Thymus (tissue), 11 donors: ENCODE results near the gene XIST. TPM values are rescaled to one million over a fixed set of nuclear protein-coding genes. Genes with fewer than 3 reads are reported as not detected.

Source experiments
- DNase-seq, 9 donors: peaks; one replicate each; pipeline ENCODE4 v3.0.0-alpha.2; 2013; ENCODE audit warnings: low spot score in 9 of 9, low read depth in 6 of 9, missing footprints in 1 of 9
- H3K27ac ChIP-seq, 2 donors: one replicate each; pipeline ENCODE4 v1.5.1; 2013; ENCODE audit warnings: control low read depth in 1 of 2, low read depth in 1 of 2, low read length in 1 of 2, mild to moderate bottlenecking in 1 of 2, moderate library complexity in 1 of 2
- H3K27me3 ChIP-seq, 2 donors: one replicate each; pipeline ENCODE4 v1.5.1; 2013; ENCODE audit warnings: low read length in 1 of 2; ENCODE audit not compliant: control insufficient read depth in 2 of 2, insufficient read depth in 1 of 2
- H3K36me3 ChIP-seq, 2 donors: one replicate each; pipeline ENCODE4 v1.5.1; 2013; ENCODE audit warnings: low read length in 1 of 2, mild to moderate bottlenecking in 1 of 2, moderate library complexity in 1 of 2; ENCODE audit not compliant: control insufficient read depth in 2 of 2, insufficient read depth in 2 of 2
- H3K4me1 ChIP-seq, 2 donors: one replicate each; pipeline ENCODE4 v1.5.1; 2013; ENCODE audit warnings: low read length in 2 of 2; ENCODE audit not compliant: control insufficient read depth in 2 of 2, insufficient read depth in 2 of 2
- H3K4me3 ChIP-seq, 2 donors: one replicate each; pipeline ENCODE4 v1.5.1; 2013; ENCODE audit warnings: low read length in 2 of 2, control low read depth in 1 of 2, mild to moderate bottlenecking in 1 of 2
- H3K9me3 ChIP-seq, 2 donors: one replicate each; pipeline ENCODE4 v1.5.1; 2013; ENCODE audit warnings: low read length in 1 of 2, mild to moderate bottlenecking in 1 of 2; ENCODE audit not compliant: control insufficient read depth in 2 of 2, insufficient read depth in 1 of 2
- WGBS: extraction: QIAGEN DNeasy Blood & Tissue Kit; methylation state at CpG from one replicate; pipeline ENCODE4 v1.1.7; 2013; 5-methylcytosine and 5-hydroxymethylcytosine counted together
- polyA plus RNA-seq: library from polyadenylated mRNA; stranded (reverse); fragments of 200-250 nt; gene quantifications from one replicate; pipeline ENCODE4 v1.2.3, GENCODE V29; 2013
- total RNA-seq: library from RNA; stranded (reverse); fragments of 120-200 nt; gene quantifications from one replicate; pipeline ENCODE4 v1.2.4, GENCODE V29; 2013
- donor health status: healthy.

Gene XIST
- total and polyA plus RNA-seq, 2 donors: 0.11 to 118 TPM

DNA sequence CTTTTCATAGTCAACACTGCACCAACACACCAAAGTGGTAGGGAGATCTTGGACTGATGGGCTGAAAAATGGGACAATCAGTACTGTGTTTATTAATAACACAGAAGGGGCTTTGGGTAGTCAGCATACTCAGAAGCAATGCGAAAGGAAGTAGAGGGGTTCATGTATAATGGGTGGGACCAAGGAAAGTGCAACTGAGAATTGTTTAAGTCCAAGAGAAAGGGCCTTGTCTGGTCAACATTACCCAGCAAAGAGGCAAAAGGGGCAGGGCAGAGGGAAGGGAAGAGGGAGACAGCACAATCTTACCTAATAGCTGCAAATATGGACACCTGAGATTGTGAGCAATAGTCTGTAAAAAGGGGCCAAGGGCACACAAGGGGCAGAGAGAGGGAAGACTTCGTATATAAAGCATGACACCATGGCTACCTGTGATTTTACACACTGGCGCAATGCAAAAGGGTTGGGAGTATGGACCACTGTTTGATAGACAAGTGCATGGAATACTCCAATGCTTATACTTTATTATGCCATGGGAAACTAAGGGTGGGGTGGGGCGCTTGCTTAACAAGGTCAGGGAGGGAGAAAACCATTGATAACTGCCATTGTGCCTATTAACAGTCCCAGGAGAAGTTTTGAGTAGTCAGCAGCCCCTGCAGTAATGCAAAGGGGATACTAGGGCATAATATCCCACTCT lies 9.8 kb downstream of the XIST start:
- no peak for DNase-seq
- WGBS: 96% methylated on average over 4 of the region's 4 CpGs
- Histone ChIP-seq H3K27ac (no peak overlapping the region), H3K4me1 (no peaks in the 10 kb centered on the region), H3K9me3 (no peaks in the 10 kb centered on the region), H3K4me3 (no peak overlapping the region), H3K27me3 (no peaks in the 10 kb centered on the region), H3K36me3 (peaks cover 0 to 3% of the 10 kb centered on the region in 2 donors)

DNA sequence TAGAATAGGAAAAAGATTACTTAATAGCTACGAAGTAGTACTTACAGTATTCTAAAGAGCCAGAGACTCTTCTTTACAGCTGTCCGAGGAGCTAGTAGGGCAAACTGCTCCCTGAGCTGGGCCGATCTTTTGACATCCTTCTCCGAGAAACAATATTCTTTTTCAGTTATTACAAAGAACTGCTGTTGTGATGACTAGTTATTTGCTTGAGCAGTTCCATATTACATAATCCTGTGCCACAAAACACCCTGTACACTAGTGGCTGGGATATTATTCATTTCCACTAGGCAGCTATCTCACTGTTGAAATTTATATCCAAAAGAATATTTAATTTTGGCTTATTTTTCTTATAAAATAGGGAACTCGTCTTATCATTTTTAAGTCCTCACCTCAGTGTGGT lies 11.2 kb downstream of the XIST start:
- Histone ChIP-seq H3K27me3 (no peaks in the 10 kb centered on the region), H3K4me1 (no peaks in the 10 kb centered on the region), H3K9me3 (no peaks in the 10 kb centered on the region), H3K27ac (no peak overlapping the region), H3K36me3 (peaks cover 0 to 3% of the 10 kb centered on the region in 2 donors), H3K4me3 (no peak overlapping the region)
- 97% methylated on average over 5 of the region's 5 CpGs for WGBS
- DNase-seq: no peak

DNA sequence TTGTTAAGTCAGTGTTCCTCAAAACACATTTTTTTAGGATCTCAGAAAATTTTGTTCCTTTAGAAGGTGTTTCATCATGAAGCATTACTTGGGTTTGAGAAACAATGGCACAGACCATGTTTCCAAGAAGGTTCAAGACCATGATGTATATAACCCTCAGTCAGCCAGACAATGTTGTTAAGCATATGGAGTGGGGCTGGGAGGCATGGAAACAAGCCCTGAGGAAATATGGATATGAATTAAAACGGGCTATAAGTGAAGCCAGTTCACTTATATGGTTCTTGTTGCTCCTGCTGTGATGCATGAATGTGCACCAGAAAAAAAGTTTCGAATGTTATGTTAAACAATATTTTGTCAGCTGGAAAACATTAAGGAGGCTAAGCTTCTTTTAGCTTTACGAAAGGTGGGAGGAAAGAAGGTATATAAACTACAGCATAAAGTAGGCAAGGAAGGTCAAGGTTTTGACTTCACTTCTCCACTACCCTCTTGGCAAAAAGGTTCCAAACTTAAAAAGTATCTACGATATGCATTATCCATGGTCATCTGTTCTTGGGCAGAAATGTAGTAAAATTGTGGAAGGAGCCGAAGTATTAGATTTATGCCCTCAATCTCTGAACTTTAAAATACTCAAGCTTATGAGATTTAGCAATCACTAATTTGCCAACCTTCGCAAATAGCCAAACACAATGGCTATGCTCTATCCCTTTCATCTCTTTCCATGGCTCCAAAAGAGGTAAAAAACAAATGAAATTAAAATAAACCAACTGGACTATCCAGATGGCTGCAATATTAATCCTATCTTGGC lies 12.2 kb downstream of the XIST start:
- H3K9me3 ChIP-seq: no peaks in the 10 kb centered on the region
- no peaks in the 10 kb centered on the region for H3K4me1 ChIP-seq
- no peak overlapping the region for H3K4me3 ChIP-seq
- H3K27me3 ChIP-seq: no peaks in the 10 kb centered on the region
- H3K36me3 ChIP-seq: peaks cover 0 to 7% of the 10 kb centered on the region in 2 donors
- no peak overlapping the region for H3K27ac ChIP-seq
- WGBS: 94% methylated on average over 6 of the region's 6 CpGs
- DNase-seq: no peak

DNA sequence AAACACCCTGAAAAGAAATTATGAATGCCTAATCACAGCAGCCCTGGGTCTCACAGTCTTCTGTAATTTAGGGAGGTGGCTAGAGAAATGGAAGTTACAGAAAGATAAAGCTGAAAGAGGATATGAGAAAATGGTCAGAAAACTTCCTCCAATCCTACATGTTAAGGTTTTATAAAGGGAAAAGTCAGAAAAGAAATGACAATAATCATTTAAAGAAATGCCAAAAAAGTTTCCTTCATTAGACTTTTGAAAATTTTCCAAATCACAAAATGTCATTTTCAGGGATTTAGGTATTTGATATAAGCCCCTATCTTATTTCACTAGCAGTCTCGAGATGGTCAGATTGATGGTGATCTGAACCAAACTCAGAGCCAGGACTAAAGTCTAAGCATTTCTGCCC lies 13.4 kb downstream of the XIST start:
- Histone ChIP-seq H3K27ac (no peak overlapping the region), H3K4me3 (no peak overlapping the region), H3K9me3 (no peaks in the 10 kb centered on the region), H3K36me3 (peaks cover 0 to 3% of the 10 kb centered on the region in 2 donors), H3K4me1 (no peaks in the 10 kb centered on the region), H3K27me3 (no peaks in the 10 kb centered on the region)
- WGBS: 95% methylated on average over 1 of the region's 1 CpG
- DNase-seq: no peak

DNA sequence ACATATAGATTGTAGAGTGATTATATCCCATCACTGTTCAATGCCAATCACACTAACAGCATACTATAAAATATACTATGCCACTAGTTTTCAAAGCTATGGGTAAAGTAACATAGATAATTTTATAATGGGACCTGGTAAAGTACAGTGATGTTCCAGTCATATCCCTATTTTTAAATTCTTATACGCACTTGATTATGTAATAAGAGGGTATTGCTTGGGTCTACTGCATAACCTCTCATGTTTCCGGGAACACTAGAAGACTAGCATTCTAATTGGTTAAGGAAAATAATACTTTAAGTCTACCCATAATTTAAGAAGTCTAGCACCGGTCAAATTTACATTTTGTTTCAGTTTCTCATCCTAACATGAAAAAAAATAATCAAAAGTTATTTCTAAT lies 14.4 kb downstream of the XIST start:
- no peaks in the 10 kb centered on the region for H3K27me3 ChIP-seq
- no peaks in the 10 kb centered on the region for H3K4me1 ChIP-seq
- WGBS: 95% methylated on average over 3 of the region's 3 CpGs
- H3K9me3 ChIP-seq: no peaks in the 10 kb centered on the region
- H3K27ac ChIP-seq: no peak overlapping the region
- DNase-seq: no peak
- H3K4me3 ChIP-seq: no peak overlapping the region
- peaks cover 0 to 3% of the 10 kb centered on the region in 2 donors for H3K36me3 ChIP-seq

DNA sequence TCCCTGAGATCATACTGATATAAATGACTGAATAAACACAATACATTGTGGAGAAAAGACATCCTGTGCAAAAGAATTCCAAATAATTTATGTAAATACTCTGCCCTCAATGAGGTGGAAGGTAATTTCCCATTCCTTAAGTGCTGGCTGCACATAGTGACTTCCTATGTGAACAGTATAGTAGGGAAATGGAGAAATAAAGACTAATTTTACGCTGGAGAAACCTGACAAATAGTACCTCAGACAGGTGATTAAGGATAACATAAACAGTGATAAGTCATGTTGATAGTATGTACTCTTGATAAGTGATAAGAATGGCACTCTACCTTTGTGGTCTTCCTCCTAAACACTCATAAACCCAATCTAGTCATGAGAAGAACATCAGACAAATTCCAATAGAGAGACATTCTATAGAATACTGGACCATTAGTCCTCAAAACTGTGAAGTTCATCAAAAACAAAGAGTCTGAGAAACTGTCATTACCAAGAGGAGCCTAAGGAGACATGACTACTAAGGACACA lies 15.5 kb downstream of the XIST start:
- H3K27me3 ChIP-seq: no peaks in the 10 kb centered on the region
- H3K4me1 ChIP-seq: no peaks in the 10 kb centered on the region
- no peak for DNase-seq
- peaks cover 0 to 5% of the 10 kb centered on the region in 2 donors for H3K36me3 ChIP-seq
- no peak overlapping the region for H3K4me3 ChIP-seq
- H3K27ac ChIP-seq: no peak overlapping the region
- H3K9me3 ChIP-seq: no peaks in the 10 kb centered on the region
- 77% methylated on average over 1 of the region's 1 CpG for whole genome bisulfite sequencing

DNA sequence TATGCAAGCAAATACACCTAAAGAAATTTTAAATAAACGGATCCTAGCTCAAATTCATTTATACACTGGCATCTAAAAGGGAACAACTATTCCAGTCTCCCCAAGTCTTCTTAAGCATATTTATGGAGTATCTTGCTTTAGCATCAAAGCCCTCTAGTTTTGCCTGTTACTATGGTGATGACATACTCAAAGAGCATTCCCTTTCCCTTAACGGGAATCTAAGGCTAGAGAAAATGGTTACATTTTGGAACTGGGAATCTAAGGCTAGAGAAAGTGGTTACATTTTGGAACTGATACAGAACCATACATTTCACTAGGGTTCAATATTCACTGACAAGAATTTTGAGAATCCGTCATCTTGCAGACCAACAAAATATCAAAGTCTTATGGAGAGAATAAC lies 18.3 kb downstream of the XIST start:
- no peak for DNase-seq
- Histone ChIP-seq H3K4me1 (no peaks in the 10 kb centered on the region), H3K36me3 (peaks cover 0 to 9% of the 10 kb centered on the region in 2 donors), H3K27me3 (no peaks in the 10 kb centered on the region), H3K27ac (no peak overlapping the region), H3K9me3 (no peaks in the 10 kb centered on the region), H3K4me3 (no peak overlapping the region)
- 95% methylated on average over 3 of the region's 3 CpGs for WGBS

DNA sequence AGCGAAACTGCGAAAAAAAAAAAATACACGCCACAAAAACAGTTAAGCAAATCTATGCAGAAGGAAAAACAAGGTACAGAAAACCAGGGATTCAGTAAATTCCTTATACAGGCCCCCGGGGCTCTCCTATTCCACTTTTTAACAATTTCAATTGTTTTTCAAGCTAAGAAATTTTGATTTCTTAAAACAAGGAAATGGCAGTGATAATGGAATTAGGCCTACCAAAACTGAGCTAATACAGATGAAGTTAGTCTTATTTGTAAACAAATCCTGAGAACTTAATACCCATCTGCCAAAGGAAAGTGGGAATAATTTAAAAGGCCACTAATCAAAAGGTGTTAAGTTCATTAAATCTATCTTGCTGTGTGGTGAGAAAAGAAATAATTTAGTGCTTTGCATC lies 20.2 kb downstream of the XIST start:
- DNase-seq: no peak
- H3K4me3 ChIP-seq: no peak overlapping the region
- 99% methylated on average over 4 of the region's 4 CpGs for WGBS
- H3K4me1 ChIP-seq: no peaks in the 10 kb centered on the region
- H3K27me3 ChIP-seq: no peaks in the 10 kb centered on the region
- peaks cover 0 to 14% of the 10 kb centered on the region in 2 donors for H3K36me3 ChIP-seq
- no peak overlapping the region for H3K27ac ChIP-seq
- no peaks in the 10 kb centered on the region for H3K9me3 ChIP-seq

DNA sequence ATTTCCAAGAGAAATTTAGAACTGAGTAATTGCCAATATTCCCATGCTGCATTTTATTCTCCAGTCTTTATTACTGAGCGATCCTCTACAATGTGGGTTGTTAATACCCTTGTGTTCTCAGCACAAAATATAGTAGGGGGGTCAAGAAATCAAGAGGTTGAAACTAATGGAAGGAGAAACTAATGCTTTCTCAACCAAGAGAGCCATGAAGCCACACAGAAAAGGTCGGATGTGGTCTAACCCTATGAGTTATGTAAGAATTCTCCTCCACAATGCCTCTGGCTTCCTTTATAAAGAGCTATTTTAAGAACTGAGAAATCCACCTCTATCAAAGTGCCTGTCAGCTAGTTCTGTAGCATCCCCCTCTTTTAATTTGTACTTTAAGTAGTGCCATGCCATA lies 21.0 kb downstream of the XIST start:
- WGBS: 73% methylated on average over 2 of the region's 2 CpGs
- Histone ChIP-seq H3K27me3 (no peaks in the 10 kb centered on the region), H3K4me1 (no peaks in the 10 kb centered on the region), H3K4me3 (no peak overlapping the region), H3K9me3 (no peaks in the 10 kb centered on the region), H3K27ac (no peak overlapping the region), H3K36me3 (peaks cover 0 to 19% of the 10 kb centered on the region in 2 donors)
- DNase-seq: no peak
